ENCODE data around the gene INPP1.

INPP1 gene

GRCh38 chr2:190366248-190366753 is 22.9 kb downstream of the INPP1 start:
- TF ChIP-seq GLIS3 (CRISPR knock-in tag; IDR thresholded peaks at IDR 0.05), result no peak
- no peak for TF ChIP-seq TSHZ2 (CRISPR knock-in tag; IDR thresholded peaks at IDR 0.05)
- no peak for TF ChIP-seq RARB (CRISPR knock-in tag; IDR thresholded peaks at IDR 0.05)
- no peak for TF ChIP-seq TCF4 (CRISPR knock-in tag; IDR thresholded peaks at IDR 0.05; ENCODE audit: borderline replicate concordance)
- TF ChIP-seq, protein P1, sequence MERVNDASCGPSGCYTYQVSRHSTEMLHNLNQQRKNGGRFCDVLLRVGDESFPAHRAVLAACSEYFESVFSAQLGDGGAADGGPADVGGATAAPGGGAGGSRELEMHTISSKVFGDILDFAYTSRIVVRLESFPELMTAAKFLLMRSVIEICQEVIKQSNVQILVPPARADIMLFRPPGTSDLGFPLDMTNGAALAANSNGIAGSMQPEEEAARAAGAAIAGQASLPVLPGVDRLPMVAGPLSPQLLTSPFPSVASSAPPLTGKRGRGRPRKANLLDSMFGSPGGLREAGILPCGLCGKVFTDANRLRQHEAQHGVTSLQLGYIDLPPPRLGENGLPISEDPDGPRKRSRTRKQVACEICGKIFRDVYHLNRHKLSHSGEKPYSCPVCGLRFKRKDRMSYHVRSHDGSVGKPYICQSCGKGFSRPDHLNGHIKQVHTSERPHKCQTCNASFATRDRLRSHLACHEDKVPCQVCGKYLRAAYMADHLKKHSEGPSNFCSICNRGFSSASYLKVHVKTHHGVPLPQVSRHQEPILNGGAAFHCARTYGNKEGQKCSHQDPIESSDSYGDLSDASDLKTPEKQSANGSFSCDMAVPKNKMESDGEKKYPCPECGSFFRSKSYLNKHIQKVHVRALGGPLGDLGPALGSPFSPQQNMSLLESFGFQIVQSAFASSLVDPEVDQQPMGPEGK (CRISPR knock-in tag; IDR thresholded peaks at IDR 0.05; ENCODE audit: borderline replicate concordance), result no peak
- no peak for TF ChIP-seq ZFP3 (CRISPR knock-in tag; IDR thresholded peaks at IDR 0.05)
- TF ChIP-seq ZC3H10 (CRISPR knock-in tag; IDR thresholded peaks at IDR 0.05), result no peak
- TF ChIP-seq ZNF70 (CRISPR knock-in tag; IDR thresholded peaks at IDR 0.05), result no peak
- no peak for TF ChIP-seq ZNF8 (CRISPR knock-in tag; IDR thresholded peaks at IDR 0.05)
- TF ChIP-seq CSRNP3 (CRISPR knock-in tag; IDR thresholded peaks at IDR 0.05), result no peak
- no peak for TF ChIP-seq ARNTL (CRISPR knock-in tag; IDR thresholded peaks at IDR 0.05; ENCODE audit: borderline replicate concordance, low read depth)
- TF ChIP-seq ZFP30 (CRISPR knock-in tag; IDR thresholded peaks at IDR 0.05), result no peak
- no peak for TF ChIP-seq ZNF565 (CRISPR knock-in tag; conservative IDR thresholded peaks at IDR 0.05; ENCODE audit: low read depth)
- TF ChIP-seq ISL1 (CRISPR knock-in tag; IDR thresholded peaks at IDR 0.05), result no peak
- ATAC-seq, result no peak

GRCh38 chr2:190367091-190367490 is 23.7 kb downstream of the INPP1 start:
- TF ChIP-seq BACH2 (CRISPR knock-in tag; IDR thresholded peaks at IDR 0.05; ENCODE audit: borderline replicate concordance) (no peak), TOX (CRISPR knock-in tag; IDR thresholded peaks at IDR 0.05; ENCODE audit: borderline replicate concordance) (no peak), ZNF565 (CRISPR knock-in tag; conservative IDR thresholded peaks at IDR 0.05; ENCODE audit: low read depth) (no peak), SNAI2 (CRISPR knock-in tag; IDR thresholded peaks at IDR 0.05) (no peak), TCF4 (CRISPR knock-in tag; IDR thresholded peaks at IDR 0.05; ENCODE audit: borderline replicate concordance) (no peak), ZFP30 (CRISPR knock-in tag; IDR thresholded peaks at IDR 0.05) (no peak), ZC3H10 (CRISPR knock-in tag; IDR thresholded peaks at IDR 0.05) (no peak), ZNF70 (CRISPR knock-in tag; IDR thresholded peaks at IDR 0.05) (no peak), CSDC2 (CRISPR knock-in tag; IDR thresholded peaks at IDR 0.05) (no peak)
- TF ChIP-seq, protein P1 (CRISPR knock-in tag; IDR thresholded peaks at IDR 0.05; ENCODE audit: borderline replicate concordance), result no peak
- TF ChIP-seq, protein P2, sequence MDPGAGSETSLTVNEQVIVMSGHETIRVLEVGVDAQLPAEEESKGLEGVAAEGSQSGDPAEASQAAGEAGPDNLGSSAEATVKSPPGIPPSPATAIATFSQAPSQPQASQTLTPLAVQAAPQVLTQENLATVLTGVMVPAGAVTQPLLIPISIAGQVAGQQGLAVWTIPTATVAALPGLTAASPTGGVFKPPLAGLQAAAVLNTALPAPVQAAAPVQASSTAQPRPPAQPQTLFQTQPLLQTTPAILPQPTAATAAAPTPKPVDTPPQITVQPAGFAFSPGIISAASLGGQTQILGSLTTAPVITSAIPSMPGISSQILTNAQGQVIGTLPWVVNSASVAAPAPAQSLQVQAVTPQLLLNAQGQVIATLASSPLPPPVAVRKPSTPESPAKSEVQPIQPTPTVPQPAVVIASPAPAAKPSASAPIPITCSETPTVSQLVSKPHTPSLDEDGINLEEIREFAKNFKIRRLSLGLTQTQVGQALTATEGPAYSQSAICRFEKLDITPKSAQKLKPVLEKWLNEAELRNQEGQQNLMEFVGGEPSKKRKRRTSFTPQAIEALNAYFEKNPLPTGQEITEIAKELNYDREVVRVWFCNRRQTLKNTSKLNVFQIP (CRISPR knock-in tag; IDR thresholded peaks at IDR 0.05; ENCODE audit: borderline replicate concordance, low read depth), result no peak
- no peak for ATAC-seq

- ATAC-seq, result no peak
- no peak for TF ChIP-seq BACH2 (CRISPR knock-in tag; IDR thresholded peaks at IDR 0.05; ENCODE audit: borderline replicate concordance)
- no peak for TF ChIP-seq GLIS3 (CRISPR knock-in tag; IDR thresholded peaks at IDR 0.05)
- TF ChIP-seq TSHZ2 (CRISPR knock-in tag; IDR thresholded peaks at IDR 0.05), result no peak
- no peak for TF ChIP-seq TCF4 (CRISPR knock-in tag; IDR thresholded peaks at IDR 0.05; ENCODE audit: borderline replicate concordance)
- TF ChIP-seq ZFP30 (CRISPR knock-in tag; IDR thresholded peaks at IDR 0.05), result no peak
- no peak for TF ChIP-seq PPARA (CRISPR knock-in tag; IDR thresholded peaks at IDR 0.05; ENCODE audit: borderline replicate concordance)
- no peak for TF ChIP-seq ZNF8 (CRISPR knock-in tag; IDR thresholded peaks at IDR 0.05)
- TF ChIP-seq CSDC2 (CRISPR knock-in tag; IDR thresholded peaks at IDR 0.05), result no peak
- TF ChIP-seq CSRNP3 (CRISPR knock-in tag; IDR thresholded peaks at IDR 0.05), result no peak
- TF ChIP-seq ARNTL (CRISPR knock-in tag; IDR thresholded peaks at IDR 0.05; ENCODE audit: borderline replicate concordance, low read depth), result no peak
These were observed 26.2 kb downstream of the INPP1 start for GRCh38 chr2:190369635-190370034.
